SK-N-DZ (cell line): ENCODE results near the gene TECTB.

Experiments
- DNase-seq: peaks from one replicate; pipeline ENCODE4 v3.0.0-alpha.2; 2015; ENCODE audit warnings: low spot score
- small RNA-seq, 2 experiments: library from RNA; depleted of rRNA; stranded (forward); fragments of <200 nt; gene quantifications; one replicate each; pipeline ENCODE3, GENCODE V24; 2014

The TECTB gene

DNA sequence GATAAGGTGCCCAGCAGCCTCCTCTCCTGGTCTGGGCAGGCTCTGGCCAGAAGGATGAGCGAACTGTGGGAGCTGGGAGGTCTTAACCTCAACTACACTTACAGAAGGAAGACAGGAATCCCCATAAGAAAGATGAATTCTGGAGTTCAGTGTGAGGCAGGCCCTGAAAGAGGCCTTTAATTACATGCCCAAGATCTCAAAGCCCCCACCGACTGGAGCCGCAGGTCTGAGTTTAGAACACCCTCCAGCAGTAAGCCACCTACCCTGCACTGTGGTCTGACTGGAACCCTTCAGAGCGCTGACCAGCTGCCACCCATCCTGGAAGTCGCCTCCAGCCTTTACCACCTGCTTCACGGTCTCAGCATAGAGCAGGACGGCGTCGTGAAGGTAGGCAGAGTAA is 62.5 kb downstream of the TECTB start:
- no peak for DNase-seq

DNA sequence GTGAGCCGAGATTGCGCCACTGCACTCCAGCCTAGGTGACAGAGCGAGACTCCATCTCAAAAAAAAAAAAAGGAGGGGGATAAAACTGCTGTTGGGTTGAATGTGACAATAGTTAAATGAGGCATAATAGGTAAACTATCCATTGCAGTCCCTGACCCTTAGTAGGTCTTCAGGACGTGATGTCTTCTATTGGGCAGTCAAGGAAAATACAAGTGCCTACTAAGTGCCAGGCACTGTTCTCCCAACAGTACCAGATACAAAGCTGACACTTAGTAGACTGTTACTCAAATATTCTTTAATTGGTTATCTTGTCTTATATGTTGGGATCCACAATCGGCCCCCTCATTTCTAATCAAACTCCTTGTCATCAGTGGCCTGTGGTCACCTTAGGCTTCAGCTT is 63.6 kb downstream of the TECTB start:
- DNase-seq, result no peak

- DNase-seq, result no peak
Observed at GRCh38 chr10:112347709-112348671, 64.8 kb downstream of the TECTB start.

GRCh38 chr10:112348759-112349158 is 65.6 kb downstream of the TECTB start:
- DNase-seq, result no peak

- DNase-seq, result no peak
Observed at GRCh38 chr10:112349521-112350085, 66.4 kb downstream of the TECTB start.

DNA sequence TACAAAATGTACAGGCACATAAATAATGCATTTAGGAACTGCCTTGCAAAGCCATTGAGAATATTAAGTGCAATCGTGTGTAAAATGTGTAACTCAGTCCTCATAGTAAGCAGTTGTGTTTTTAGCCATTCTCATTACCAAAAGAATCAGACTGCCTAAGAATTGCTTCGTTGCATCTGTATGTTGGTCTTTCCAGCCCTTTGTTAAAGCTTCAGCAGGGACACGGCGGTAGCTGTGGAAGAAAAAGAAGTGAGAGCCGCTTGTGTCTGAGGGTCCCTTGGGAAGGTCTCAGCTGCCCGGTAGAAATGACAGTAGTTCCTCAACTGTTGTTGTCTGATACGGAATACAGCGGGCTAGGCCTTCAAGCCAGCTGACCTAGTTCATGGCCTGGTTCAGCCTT is 67.9 kb downstream of the TECTB start:
- no peak for DNase-seq

- DNase-seq, result no peak
Observed at GRCh38 chr10:112352044-112352443, 68.8 kb downstream of the TECTB start.

DNA sequence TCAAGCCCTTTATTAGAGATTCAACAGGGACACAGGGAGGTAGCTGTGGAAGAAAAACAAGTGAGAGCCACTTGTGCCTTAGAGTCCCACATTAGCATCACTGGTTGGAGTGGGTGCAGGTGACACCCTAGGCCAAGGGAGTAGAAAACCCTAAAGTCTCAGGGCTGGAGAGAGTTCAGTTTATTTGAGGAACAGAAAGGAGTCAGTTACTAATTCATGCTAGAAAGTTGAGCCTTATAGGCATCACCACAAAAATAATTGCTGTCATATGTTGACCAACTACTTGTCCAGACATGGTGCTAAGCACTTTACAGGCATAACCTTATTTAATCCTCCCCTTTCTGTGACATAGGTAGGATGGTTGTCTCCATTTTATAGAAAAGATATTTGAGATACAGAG is 69.8 kb downstream of the TECTB start:
- no peak for DNase-seq

Small RNA genes within 50 kb of the gene (small RNA-seq; reads per million reads assigned to genes)
- gene MIR6715A, result 0 reads per million in 2 experiments
